ENCODE measurements around the gene B9D2. TPM values are rescaled to one million over a fixed set of nuclear protein-coding genes. Genes with fewer than 3 reads are reported as not detected.

The B9D2 gene
- total RNA-seq, 1 donor: 4.5 TPM

DNA sequence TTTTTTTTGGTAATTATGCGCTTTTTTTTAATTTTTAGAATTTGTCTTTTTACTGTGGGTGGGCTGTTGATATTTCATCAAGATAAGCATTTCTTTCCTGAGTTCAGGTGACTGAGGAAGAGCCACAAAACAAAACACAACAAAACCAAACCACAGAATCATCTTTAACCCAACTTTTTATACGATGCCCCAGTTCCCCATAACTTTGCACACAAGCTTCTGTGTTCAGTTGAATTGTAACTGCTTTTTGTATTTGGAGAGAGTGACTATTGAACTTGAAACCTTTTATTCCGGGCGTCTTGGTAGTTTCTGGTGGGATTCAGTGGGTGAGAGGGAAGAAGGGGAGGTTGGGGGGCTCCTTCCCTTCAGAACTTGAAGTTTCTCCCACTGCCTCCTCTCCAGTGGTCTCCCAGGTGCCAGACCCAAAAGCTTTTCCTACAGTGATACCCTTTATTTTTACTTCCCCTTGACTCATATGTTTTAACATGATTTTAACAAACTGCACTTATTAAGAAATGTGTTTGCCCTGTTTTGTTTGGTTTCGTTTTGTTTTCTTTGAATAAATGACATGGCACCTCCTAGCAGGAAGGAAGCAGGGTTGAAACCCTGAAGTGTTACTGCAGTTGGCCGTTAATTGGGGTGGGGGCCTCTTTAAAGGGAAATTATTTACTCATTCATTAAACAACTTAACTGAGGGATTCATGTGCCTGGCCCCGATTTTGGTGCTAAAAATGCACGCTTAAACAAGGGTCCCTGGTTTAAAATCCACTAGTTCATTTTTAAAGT, 56.7 kb downstream of the B9D2 start:
- TF ChIP-seq, protein P1, sequence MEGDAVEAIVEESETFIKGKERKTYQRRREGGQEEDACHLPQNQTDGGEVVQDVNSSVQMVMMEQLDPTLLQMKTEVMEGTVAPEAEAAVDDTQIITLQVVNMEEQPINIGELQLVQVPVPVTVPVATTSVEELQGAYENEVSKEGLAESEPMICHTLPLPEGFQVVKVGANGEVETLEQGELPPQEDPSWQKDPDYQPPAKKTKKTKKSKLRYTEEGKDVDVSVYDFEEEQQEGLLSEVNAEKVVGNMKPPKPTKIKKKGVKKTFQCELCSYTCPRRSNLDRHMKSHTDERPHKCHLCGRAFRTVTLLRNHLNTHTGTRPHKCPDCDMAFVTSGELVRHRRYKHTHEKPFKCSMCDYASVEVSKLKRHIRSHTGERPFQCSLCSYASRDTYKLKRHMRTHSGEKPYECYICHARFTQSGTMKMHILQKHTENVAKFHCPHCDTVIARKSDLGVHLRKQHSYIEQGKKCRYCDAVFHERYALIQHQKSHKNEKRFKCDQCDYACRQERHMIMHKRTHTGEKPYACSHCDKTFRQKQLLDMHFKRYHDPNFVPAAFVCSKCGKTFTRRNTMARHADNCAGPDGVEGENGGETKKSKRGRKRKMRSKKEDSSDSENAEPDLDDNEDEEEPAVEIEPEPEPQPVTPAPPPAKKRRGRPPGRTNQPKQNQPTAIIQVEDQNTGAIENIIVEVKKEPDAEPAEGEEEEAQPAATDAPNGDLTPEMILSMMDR (IDR thresholded peaks at IDR 0.05; ENCODE audit: insufficient read depth, low read length): no peak
- H3K4me3 ChIP-seq (ENCODE audit: low read depth, low read length): no peak overlapping the region
- DNase-seq (ENCODE audit: low read depth): no peak

DNA sequence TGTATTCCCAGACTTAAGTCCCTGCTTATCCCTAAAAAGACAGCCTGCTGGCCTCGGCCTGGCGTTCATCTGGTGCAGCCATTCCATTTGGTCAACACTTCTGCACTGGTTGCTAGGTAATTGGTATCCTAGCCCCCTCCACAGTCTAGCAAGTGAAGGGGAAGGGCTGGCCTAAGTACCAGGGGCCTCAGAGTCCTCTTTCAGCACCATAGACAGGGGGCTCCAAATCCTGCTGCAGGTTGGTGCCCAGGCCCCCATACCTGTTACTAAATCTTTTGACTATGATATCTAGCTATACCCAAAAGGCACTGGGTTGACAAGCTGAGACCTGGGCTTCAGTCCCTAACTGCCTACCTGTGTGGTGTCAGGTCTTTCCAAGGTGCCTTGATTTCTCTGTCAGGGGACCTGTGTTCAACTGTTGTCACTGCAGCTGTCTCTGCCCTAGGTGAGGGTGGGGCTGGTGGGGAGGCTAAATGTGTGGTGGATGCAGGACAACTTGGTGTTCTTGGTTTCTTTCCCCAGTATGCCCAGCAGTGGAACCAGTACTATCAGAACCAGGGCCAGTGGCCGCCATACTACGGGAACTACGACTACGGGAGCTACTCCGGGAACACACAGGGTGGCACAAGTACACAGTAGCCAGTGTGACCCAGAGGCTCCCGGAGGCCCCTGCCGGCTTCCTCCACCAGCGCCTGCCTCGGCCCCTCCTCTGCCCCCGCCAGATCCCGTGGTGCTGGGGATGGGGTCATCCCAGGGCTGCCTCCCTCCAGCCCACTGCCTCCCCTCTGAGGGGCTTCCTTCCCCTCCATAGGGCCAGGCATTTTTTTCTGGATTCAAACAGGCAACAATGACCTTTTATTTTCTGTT, 57.8 kb downstream of the B9D2 start:
- no peak for DNase-seq (ENCODE audit: low read depth)
- TF ChIP-seq, protein P1 (IDR thresholded peaks at IDR 0.05; ENCODE audit: insufficient read depth, low read length): no peak
- H3K4me3 ChIP-seq (ENCODE audit: low read depth, low read length): no peak overlapping the region

DNA sequence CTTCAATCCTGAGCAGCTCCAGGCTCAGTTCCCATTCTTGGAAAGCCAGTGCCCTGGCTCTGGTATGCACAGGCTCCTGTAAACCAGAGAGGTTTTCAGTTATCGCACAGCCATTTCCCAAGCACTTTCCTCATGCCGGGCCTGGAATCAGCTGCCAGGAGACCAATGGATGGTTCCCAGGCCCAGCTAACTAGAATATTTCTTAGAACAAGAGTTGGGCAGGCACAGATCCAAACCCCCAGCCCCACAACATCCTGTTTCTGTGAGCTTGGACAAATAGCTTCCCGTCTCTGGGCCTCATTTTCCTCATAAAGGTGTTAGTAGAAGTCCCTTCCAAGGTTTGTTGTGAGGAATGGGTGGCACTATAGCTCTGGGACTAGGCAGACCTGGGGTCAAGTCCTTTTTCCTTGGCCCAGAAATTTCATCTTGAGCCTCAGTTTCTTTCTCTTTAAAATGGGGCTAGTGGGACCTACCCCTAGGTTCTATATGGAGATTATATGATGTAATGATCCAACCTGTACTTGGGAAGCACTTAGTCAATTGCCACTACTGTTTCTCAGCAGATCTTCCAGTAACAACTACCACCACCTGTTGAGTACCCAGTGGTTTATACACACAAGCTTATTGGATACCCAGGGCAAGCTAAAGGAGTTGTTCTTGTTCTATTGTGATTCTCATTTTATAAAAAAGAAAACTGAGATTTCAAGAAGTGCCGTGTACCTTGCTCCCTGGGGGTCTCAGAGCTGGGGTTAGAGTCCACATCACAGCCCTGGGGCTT, 59.1 kb downstream of the B9D2 start:
- no peak overlapping the region for H3K4me3 ChIP-seq (ENCODE audit: low read depth, low read length)
- DNase-seq (ENCODE audit: low read depth): no peak
- TF ChIP-seq, protein P1 (IDR thresholded peaks at IDR 0.05; ENCODE audit: insufficient read depth, low read length): no peak

Other genes starting within 250 kb of the B9D2 start
- not detected in 2 replicates for gene CYP2F1, start 249.7 kb downstream of the B9D2 start, total RNA-seq (ENCODE audit: low replicate concordance)
- gene CYP2S1, start 170.9 kb downstream of the B9D2 start, total RNA-seq (ENCODE audit: low replicate concordance): 0.45 TPM in 1 of 2 replicates, not detected in the other
- gene AXL, start 144.9 kb downstream of the B9D2 start, total RNA-seq (ENCODE audit: low replicate concordance): 121 and 305 TPM in 2 replicates
- 98.4 and 108 TPM in 2 replicates for gene HNRNPUL1, start 99.8 kb downstream of the B9D2 start, total RNA-seq (ENCODE audit: low replicate concordance)
- 7.9 and 11.4 TPM in 2 replicates for gene CCDC97, start 54.0 kb downstream of the B9D2 start, total RNA-seq (ENCODE audit: low replicate concordance)
- gene TGFB1, start 10.2 kb downstream of the B9D2 start, total RNA-seq (ENCODE audit: low replicate concordance): 18.7 and 19.8 TPM in 2 replicates
- gene TMEM91, start 12.4 kb upstream of the B9D2 start, total RNA-seq (ENCODE audit: low replicate concordance): 4.7 and 5.6 TPM in 2 replicates
- gene EXOSC5, start 33.2 kb upstream of the B9D2 start, total RNA-seq (ENCODE audit: low replicate concordance): 12.1 and 14.6 TPM in 2 replicates
- gene BCKDHA, start 33.7 kb upstream of the B9D2 start, total RNA-seq (ENCODE audit: low replicate concordance): 3.5 and 15.3 TPM in 2 replicates
- gene B3GNT8, start 63.2 kb upstream of the B9D2 start, total RNA-seq (ENCODE audit: low replicate concordance): 1.5 and 2.1 TPM in 2 replicates
- gene DMAC2, start 75.8 kb upstream of the B9D2 start, total RNA-seq (ENCODE audit: low replicate concordance): 29.3 and 31.2 TPM in 2 replicates
- gene ERICH4, start 79.0 kb upstream of the B9D2 start, total RNA-seq (ENCODE audit: low replicate concordance): not detected in 2 replicates
- not detected in 2 replicates for gene CEACAM21, start 212.0 kb upstream of the B9D2 start, total RNA-seq (ENCODE audit: low replicate concordance)

Measured in fibroblast of the aortic adventitia (primary cell).